ENCODE data around the gene ALOX5. TPM values are rescaled to one million over a fixed set of nuclear protein-coding genes. Genes with fewer than 3 reads are reported as not detected.
"Not testable (repeated sequence)": the region's sequence is repeated elsewhere in the genome, so short reads cannot be mapped to it uniquely, and the experiment has no call there.

Gene ALOX5
- total and polyA plus RNA-seq, 7 experiments from 2014 or later = 1.0 to 143 (median 4.1) TPM

GRCh38 chr10:45383682-45384330 lies 9.8 kb downstream of the ALOX5 start:
- Mint-ChIP-seq H3K27ac (no peak overlapping the region), H3K36me3 (peaks cover 0 to 13% (median 1%) of the 10 kb centered on the region in 5 donors), H3K4me1 (no peaks in the 10 kb centered on the region), H3K27me3 (peaks cover 0 to 4% (median 3%) of the 10 kb centered on the region in 5 donors), H3K4me3 (no peak overlapping the region), H3K9me3 (peaks cover 0 to 2% (median under 1%) of the 10 kb centered on the region in 11 donors)
- POLR2A ChIA-PET = interaction anchor here (0.6 kb wide), 1 partner anchor 24 kb away, joined by 3 read pairs; no protein-coding TSS in a partner anchor
- CTCF ChIA-PET = no interaction called here
- no peaks in the 10 kb centered on the region for H3K36me3 ChIP-seq (ENCODE audit: control insufficient read depth in 2 of 3, insufficient read depth in 3 of 3, low read length in 3 of 3)
- ATAC-seq = no peak
- H3K9me3 ChIP-seq (ENCODE audit: control insufficient read depth in 2 of 3, low read length in 3 of 3) = no peaks in the 10 kb centered on the region
- H3K4me3 ChIP-seq (ENCODE audit: low read length) = no peak overlapping the region
- no peaks in the 10 kb centered on the region for H3K27me3 ChIP-seq (ENCODE audit: control insufficient read depth in 2 of 2, insufficient read depth in 2 of 2, low read length in 2 of 2)
- DNase-seq = no peak
- H3K4me1 ChIP-seq (ENCODE audit: control insufficient read depth in 2 of 2, insufficient read depth in 2 of 2, low read length in 2 of 2) = no peaks in the 10 kb centered on the region
- H3K27ac ChIP-seq (ENCODE audit: low read depth, low read length) = no peak overlapping the region
- intact Hi-C loops (cut with micrococcal nuclease) = no loop called here

GRCh38 chr10:45386657-45387056 lies 12.6 kb downstream of the ALOX5 start:
- H3K9me3 Mint-ChIP-seq = peaks cover 0 to 19% (median 10%) of the 10 kb centered on the region in 11 donors
- H3K4me3 ChIP-seq (ENCODE audit: low read length) = no peak overlapping the region
- H3K27ac ChIP-seq (ENCODE audit: low read depth, low read length) = no peak overlapping the region
- peaks cover 0 to 13% (median 11%) of the 10 kb centered on the region in 5 donors for H3K27me3 Mint-ChIP-seq
- ChIA-PET CTCF (no interaction called here), POLR2A (no interaction called here)
- no peak overlapping the region for H3K4me3 Mint-ChIP-seq
- intact Hi-C loops (cut with micrococcal nuclease) = no loop called here
- ATAC-seq (no peak), DNase-seq (no peak)
- H3K27me3 ChIP-seq (ENCODE audit: control insufficient read depth in 2 of 2, insufficient read depth in 2 of 2, low read length in 2 of 2) = no peaks in the 10 kb centered on the region
- H3K4me1 ChIP-seq (ENCODE audit: control insufficient read depth in 2 of 2, insufficient read depth in 2 of 2, low read length in 2 of 2) = no peaks in the 10 kb centered on the region
- H3K36me3 Mint-ChIP-seq = peaks cover 4 to 23% (median 5%) of the 10 kb centered on the region in 5 donors
- no peaks in the 10 kb centered on the region for H3K9me3 ChIP-seq (ENCODE audit: control insufficient read depth in 2 of 3, low read length in 3 of 3)
- no peaks in the 10 kb centered on the region for H3K4me1 Mint-ChIP-seq
- no peak overlapping the region for H3K27ac Mint-ChIP-seq
- no peaks in the 10 kb centered on the region for H3K36me3 ChIP-seq (ENCODE audit: control insufficient read depth in 2 of 3, insufficient read depth in 3 of 3, low read length in 3 of 3)

DNA sequence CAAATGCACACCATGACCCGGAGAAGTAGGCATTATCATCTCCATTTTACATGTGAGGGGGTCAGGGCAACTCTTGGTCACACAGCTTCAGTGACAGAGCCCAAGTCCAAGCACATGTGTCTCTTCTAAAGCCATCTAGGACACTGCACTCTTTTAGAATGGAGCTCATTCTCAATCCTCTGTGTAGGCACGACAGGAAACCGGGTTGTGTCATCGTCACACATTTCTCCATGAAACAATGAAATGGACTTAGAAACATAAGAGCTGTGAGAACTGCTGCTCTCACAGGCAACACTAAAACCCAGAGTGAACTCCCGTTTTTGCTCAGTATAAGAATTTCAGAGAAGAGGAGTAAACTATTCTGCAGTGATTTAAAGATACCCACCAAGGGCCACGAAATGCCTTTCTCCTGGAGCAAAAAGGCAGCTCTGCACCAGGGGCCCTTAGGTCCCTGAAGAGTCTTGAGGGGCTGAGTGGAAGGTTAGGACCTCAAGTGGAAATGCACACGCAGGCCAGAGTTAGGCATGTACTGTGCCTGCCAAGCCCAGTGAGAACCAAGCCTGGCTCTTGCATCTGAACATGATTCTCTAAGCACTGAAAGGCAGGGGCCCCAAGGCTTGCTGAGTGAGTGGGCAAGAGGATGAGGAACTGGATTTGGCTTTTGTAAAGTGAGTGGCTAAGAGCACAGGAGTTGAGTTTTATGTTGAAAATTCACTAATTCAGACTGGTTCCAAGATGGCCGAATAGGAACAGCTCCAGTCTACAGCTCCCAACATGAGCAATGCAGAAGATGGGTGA lies 13.3 kb downstream of the ALOX5 start:
- ChIA-PET POLR2A (no interaction called here), CTCF (no interaction called here)
- intact Hi-C loops (cut with micrococcal nuclease) = no loop called here
- H3K9me3 ChIP-seq (ENCODE audit: control insufficient read depth in 2 of 3, low read length in 3 of 3) = no peaks in the 10 kb centered on the region
- Mint-ChIP-seq H3K36me3 (peaks cover 4 to 22% (median 5%) of the 10 kb centered on the region in 5 donors), H3K4me3 (no peak overlapping the region), H3K27ac (no peak overlapping the region), H3K27me3 (peaks cover 0 to 13% (median 11%) of the 10 kb centered on the region in 5 donors), H3K4me1 (no peaks in the 10 kb centered on the region), H3K9me3 (peaks cover 0 to 19% (median 10%) of the 10 kb centered on the region in 11 donors)
- H3K27ac ChIP-seq (ENCODE audit: low read depth, low read length) = no peak overlapping the region
- no peaks in the 10 kb centered on the region for H3K36me3 ChIP-seq (ENCODE audit: control insufficient read depth in 2 of 3, insufficient read depth in 3 of 3, low read length in 3 of 3)
- no peaks in the 10 kb centered on the region for H3K27me3 ChIP-seq (ENCODE audit: control insufficient read depth in 2 of 2, insufficient read depth in 2 of 2, low read length in 2 of 2)
- no peaks in the 10 kb centered on the region for H3K4me1 ChIP-seq (ENCODE audit: control insufficient read depth in 2 of 2, insufficient read depth in 2 of 2, low read length in 2 of 2)
- no peak overlapping the region for H3K4me3 ChIP-seq (ENCODE audit: low read length)
- DNase-seq = no peak
- ATAC-seq = no peak

- H3K27me3 ChIP-seq (ENCODE audit: control insufficient read depth in 2 of 2, insufficient read depth in 2 of 2, low read length in 2 of 2); CTCF ChIA-PET; H3K9me3 ChIP-seq (ENCODE audit: control insufficient read depth in 2 of 3, low read length in 3 of 3); H3K4me3 Mint-ChIP-seq; H3K27ac Mint-ChIP-seq; DNase-seq; H3K4me3 ChIP-seq (ENCODE audit: low read length); intact Hi-C loops (cut with micrococcal nuclease); H3K4me1 ChIP-seq (ENCODE audit: control insufficient read depth in 2 of 2, insufficient read depth in 2 of 2, low read length in 2 of 2); H3K27ac ChIP-seq (ENCODE audit: low read depth, low read length); ATAC-seq; H3K36me3 ChIP-seq (ENCODE audit: control insufficient read depth in 2 of 3, insufficient read depth in 3 of 3, low read length in 3 of 3); H3K4me1 Mint-ChIP-seq; POLR2A ChIA-PET: not testable (repeated sequence)
- H3K27me3 Mint-ChIP-seq = peaks cover 0 to 19% (median 14%) of the 10 kb centered on the region in 5 donors
- peaks cover 5 to 27% (median 9%) of the 10 kb centered on the region in 5 donors for H3K36me3 Mint-ChIP-seq
- peaks cover 0 to 29% (median 12%) of the 10 kb centered on the region in 11 donors for H3K9me3 Mint-ChIP-seq
Observed at GRCh38 chr10:45389671-45390070, 15.7 kb downstream of the ALOX5 start.

DNA sequence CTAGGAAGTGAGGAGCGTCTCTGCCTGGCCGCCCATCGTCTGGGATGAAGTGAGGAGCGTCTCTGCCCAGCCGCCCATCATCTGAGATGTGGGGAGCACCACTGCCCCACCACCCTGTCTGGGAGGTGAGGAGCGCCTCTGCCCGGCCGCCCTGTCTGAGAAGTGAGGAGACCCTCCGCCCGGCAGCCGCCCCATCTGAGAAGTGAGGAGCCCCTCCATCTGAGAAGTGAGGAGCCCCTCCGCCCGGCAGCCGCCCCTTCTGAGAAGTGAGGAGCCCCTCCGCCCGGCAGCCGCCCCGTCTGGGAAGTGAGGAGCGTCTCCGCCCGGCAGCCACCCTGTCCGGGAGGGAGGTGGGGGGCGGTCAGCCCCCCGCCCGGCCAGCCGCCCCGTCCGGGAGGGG lies 17.6 kb downstream of the ALOX5 start:
- H3K36me3 ChIP-seq (ENCODE audit: control insufficient read depth in 2 of 3, insufficient read depth in 3 of 3, low read length in 3 of 3); H3K27me3 ChIP-seq (ENCODE audit: control insufficient read depth in 2 of 2, insufficient read depth in 2 of 2, low read length in 2 of 2); H3K4me1 Mint-ChIP-seq; H3K4me3 ChIP-seq (ENCODE audit: low read length); DNase-seq; H3K4me1 ChIP-seq (ENCODE audit: control insufficient read depth in 2 of 2, insufficient read depth in 2 of 2, low read length in 2 of 2); H3K27ac ChIP-seq (ENCODE audit: low read depth, low read length); POLR2A ChIA-PET; H3K9me3 ChIP-seq (ENCODE audit: control insufficient read depth in 2 of 3, low read length in 3 of 3); intact Hi-C loops (cut with micrococcal nuclease); H3K4me3 Mint-ChIP-seq; H3K27ac Mint-ChIP-seq; ATAC-seq; CTCF ChIA-PET: not testable (repeated sequence)
- H3K27me3 Mint-ChIP-seq = peaks cover 3 to 20% (median 17%) of the 10 kb centered on the region in 5 donors
- peaks cover 6 to 41% (median 18%) of the 10 kb centered on the region in 11 donors for H3K9me3 Mint-ChIP-seq
- peaks cover 8 to 37% (median 17%) of the 10 kb centered on the region in 5 donors for H3K36me3 Mint-ChIP-seq

DNA sequence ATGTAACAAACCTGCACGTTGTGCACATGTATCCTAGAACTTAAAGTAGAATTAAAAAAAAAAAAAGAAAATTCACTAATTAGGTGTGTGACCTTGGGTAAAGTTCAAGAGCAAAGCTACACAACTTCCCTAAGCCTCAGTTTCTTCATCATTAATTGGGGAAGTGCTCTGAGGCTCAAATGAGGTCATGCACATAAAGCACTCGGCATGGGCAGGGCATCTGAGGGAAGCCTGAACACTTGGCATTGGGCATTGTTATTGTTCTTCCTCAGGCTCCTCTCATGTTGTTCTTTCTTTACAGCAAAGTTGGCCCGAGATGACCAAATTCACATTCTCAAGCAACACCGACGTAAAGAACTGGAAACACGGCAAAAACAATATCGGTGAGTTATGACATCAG lies 21.5 kb downstream of the ALOX5 start:
- no peak overlapping the region for H3K4me3 Mint-ChIP-seq
- ChIA-PET CTCF (no interaction called here), POLR2A (no interaction called here)
- no peak for ATAC-seq
- peaks cover 3 to 35% (median 8%) of the 10 kb centered on the region in 5 donors for H3K36me3 Mint-ChIP-seq
- no peak overlapping the region for H3K27ac Mint-ChIP-seq
- H3K4me3 ChIP-seq (ENCODE audit: low read length) = no peak overlapping the region
- intact Hi-C loops (cut with micrococcal nuclease) = no loop called here
- no peaks in the 10 kb centered on the region for H3K27me3 ChIP-seq (ENCODE audit: control insufficient read depth in 2 of 2, insufficient read depth in 2 of 2, low read length in 2 of 2)
- no peaks in the 10 kb centered on the region for H3K4me1 Mint-ChIP-seq
- H3K36me3 ChIP-seq (ENCODE audit: control insufficient read depth in 2 of 3, insufficient read depth in 3 of 3, low read length in 3 of 3) = no peaks in the 10 kb centered on the region
- H3K27ac ChIP-seq (ENCODE audit: low read depth, low read length) = no peak overlapping the region
- H3K4me1 ChIP-seq (ENCODE audit: control insufficient read depth in 2 of 2, insufficient read depth in 2 of 2, low read length in 2 of 2) = no peaks in the 10 kb centered on the region
- H3K9me3 Mint-ChIP-seq = peaks cover 6 to 31% (median 14%) of the 10 kb centered on the region in 11 donors
- no peaks in the 10 kb centered on the region for H3K9me3 ChIP-seq (ENCODE audit: control insufficient read depth in 2 of 3, low read length in 3 of 3)
- no peak for DNase-seq
- H3K27me3 Mint-ChIP-seq = peaks cover 3 to 25% (median 9%) of the 10 kb centered on the region in 5 donors

All from naive thymus-derived CD4-positive, alpha-beta T cell (primary cell).